Neural cell (in vitro differentiated cells): ENCODE measurements around the gene MED15. TPM values are rescaled to one million over a fixed set of nuclear protein-coding genes. Genes with fewer than 3 reads are reported as not detected.

ENCODE experiments used
- H2AFZ ChIP-seq: fragments of 200-600, 300-800 bp; sonication (generic), shearing (Covaris generic); 2 replicates; pipeline ENCODE4 v1.6.0; 2014; ENCODE audit warnings: low read depth, mild to moderate bottlenecking, antibody characterized with exemption, low read length, moderate library complexity
- H3F3A ChIP-seq: fragments of 200-600 bp; shearing (Covaris generic); 2 replicates; pipeline ENCODE4 v1.6.1; 2016; ENCODE audit warnings: mild to moderate bottlenecking, moderate library complexity, mixed read lengths, antibody characterized with exemption, low read length; ENCODE audit not compliant: insufficient read depth, poor library complexity, severe bottlenecking
- H3K27ac ChIP-seq: fragments of 200-600, 300-800 bp; sonication (generic), shearing (Covaris generic); 2 replicates; pipeline ENCODE4 v1.5.1; 2014; ENCODE audit warnings: mild to moderate bottlenecking, low read length, moderate library complexity
- H3K27me3 ChIP-seq: fragments of 300-800, 200-600 bp; sonication (generic), shearing (Covaris generic); 2 replicates; pipeline ENCODE4 v1.6.0; 2014; ENCODE audit warnings: mild to moderate bottlenecking, low read depth, low read length, moderate library complexity; ENCODE audit not compliant: insufficient read depth
- H3K36me3 ChIP-seq: fragments of 300-800, 200-600 bp; sonication (generic), shearing (Covaris generic); 2 replicates; pipeline ENCODE4 v1.5.1; 2014; ENCODE audit warnings: mild to moderate bottlenecking, antibody characterized with exemption, low read length, moderate library complexity; ENCODE audit not compliant: insufficient read depth
- H3K4me2 ChIP-seq: fragments of 300-800, 200-600 bp; sonication (generic), shearing (Covaris generic); 2 replicates; pipeline ENCODE4 v1.6.0; 2014; ENCODE audit warnings: mild to moderate bottlenecking, low read length
- H3K4me3 ChIP-seq: fragments of 300-800, 200-600 bp; sonication (generic), shearing (Covaris generic); 2 replicates; pipeline ENCODE4 v1.5.1; 2014; ENCODE audit warnings: mild to moderate bottlenecking, low read length, moderate library complexity
- H3K79me2 ChIP-seq: fragments of 200-600 bp; shearing (Covaris generic); replicated peaks from 2 replicates; pipeline ENCODE4 v1.6.0; 2014; ENCODE audit warnings: mild to moderate bottlenecking, low read length, moderate library complexity; ENCODE audit not compliant: insufficient read depth
- H3K9ac ChIP-seq: fragments of 300-800, 200-600 bp; sonication (generic), shearing (Covaris generic); 2 replicates; pipeline ENCODE4 v1.6.1; 2016; ENCODE audit warnings: mild to moderate bottlenecking, low read length, mixed read lengths
- H3K9me2 ChIP-seq: fragments of 200-600 bp; shearing (Covaris generic); 2 replicates; pipeline ENCODE4 v1.6.1; 2016; ENCODE audit warnings: mild to moderate bottlenecking, low read length, mixed read lengths; ENCODE audit not compliant: insufficient read depth
- H3K9me3 ChIP-seq: fragments of 200-600, 300-800 bp; sonication (generic), shearing (Covaris generic); 2 replicates; pipeline ENCODE4 v1.6.1; 2016; ENCODE audit warnings: mild to moderate bottlenecking, mixed run types, low read length, moderate library complexity, mixed read lengths
- H4K20me1 ChIP-seq: fragments of 200-600 bp; shearing (Covaris generic); 2 replicates; pipeline ENCODE4 v1.6.1; 2016; ENCODE audit warnings: mild to moderate bottlenecking, mixed run types; ENCODE audit not compliant: insufficient read depth
- CTCF ChIP-seq: fragments of 450-650 bp; IDR thresholded peaks from 2 replicates; pipeline ENCODE4 v1.5.1; 2014; ENCODE audit warnings: antibody characterized with exemption, mild to moderate bottlenecking, moderate library complexity; ENCODE audit not compliant: poor library complexity, severe bottlenecking
- EP300 ChIP-seq: fragments of 450-650 bp; conservative IDR thresholded peaks from 2 replicates; pipeline ENCODE4 v1.6.1; 2014; ENCODE audit warnings: antibody characterized with exemption, mild to moderate bottlenecking, moderate library complexity; ENCODE audit not compliant: poor library complexity, severe bottlenecking
- EZH2 ChIP-seq: fragments of 200-600, 300-800 bp; shearing (Covaris generic), sonication (generic); IDR thresholded peaks from 2 replicates; pipeline ENCODE4 v1.6.1; 2014; ENCODE audit warnings: antibody characterized with exemption, low read length, borderline replicate concordance, mild to moderate bottlenecking; ENCODE audit not compliant: insufficient read depth, poor library complexity, severe bottlenecking
- MXI1 ChIP-seq: fragments of 450-650 bp; conservative IDR thresholded peaks from 2 replicates; pipeline ENCODE4 v1.6.1; 2014; ENCODE audit warnings: antibody characterized with exemption, mild to moderate bottlenecking; ENCODE audit not compliant: poor library complexity, severe bottlenecking
- POLR2AphosphoS5 ChIP-seq: IDR thresholded peaks from 2 replicates; pipeline ENCODE4 v1.6.1; 2012
- RAD21 ChIP-seq: fragments of 450-650 bp; conservative IDR thresholded peaks from 2 replicates; pipeline ENCODE4 v1.6.1; 2014; ENCODE audit warnings: antibody characterized with exemption, mild to moderate bottlenecking, moderate library complexity
- REST ChIP-seq: IDR thresholded peaks from 2 replicates; pipeline ENCODE4 v1.6.1; 2012; ENCODE audit warnings: borderline replicate concordance
- SMC3 ChIP-seq: fragments of 450-650 bp; conservative IDR thresholded peaks from 2 replicates; pipeline ENCODE4 v1.6.1; 2014; ENCODE audit warnings: antibody characterized with exemption, mild to moderate bottlenecking, moderate library complexity; ENCODE audit not compliant: poor library complexity
- TAF1 ChIP-seq: IDR thresholded peaks from 2 replicates; pipeline ENCODE4 v1.6.1; 2012; ENCODE audit warnings: low read depth
- polyA plus RNA-seq: library from polyadenylated mRNA; depleted of rRNA; stranded (reverse); fragments of >200 nt; gene quantifications from 2 replicates; pipeline ENCODE4 v1.2.3, GENCODE V29; 2014

The MED15 gene
- polyA plus RNA-seq, 1 donor from 2014 or later: 13.2 TPM

- TF ChIP-seq POLR2AphosphoS5 (no peak), SMC3 (no peak), TAF1 (no peak), EP300 (no peak), REST (no peak), CTCF (no peak), EZH2 (no peak), RAD21 (no peak), MXI1 (no peak)
- Histone ChIP-seq H3F3A (no peaks in the 10 kb centered on the region), H3K4me2 (no peak overlapping the region), H3K27ac (no peak overlapping the region), H4K20me1 (no peaks in the 10 kb centered on the region), H3K9me3 (no peaks in the 10 kb centered on the region), H3K27me3 (no peaks in the 10 kb centered on the region), H2AFZ (no peak overlapping the region), H3K9ac (no peak overlapping the region), H3K79me2 (no peaks in the 10 kb centered on the region), H3K4me3 (no peak overlapping the region), H3K36me3 (no peaks in the 10 kb centered on the region), H3K9me2 (no peaks in the 10 kb centered on the region)
Measured at GRCh38 chr22:20600137-20600673, 92.8 kb downstream of the MED15 start.

- Histone ChIP-seq H3K9ac (no peak overlapping the region), H3F3A (no peaks in the 10 kb centered on the region), H3K27ac (no peak overlapping the region), H2AFZ (no peak overlapping the region), H4K20me1 (no peaks in the 10 kb centered on the region), H3K4me3 (no peak overlapping the region), H3K9me2 (no peaks in the 10 kb centered on the region), H3K79me2 (no peaks in the 10 kb centered on the region), H3K9me3 (no peaks in the 10 kb centered on the region), H3K27me3 (no peaks in the 10 kb centered on the region), H3K36me3 (no peaks in the 10 kb centered on the region), H3K4me2 (no peak overlapping the region)
- TF ChIP-seq RAD21: no peak
- no peak for TF ChIP-seq TAF1
- no peak for TF ChIP-seq EP300
- no peak for TF ChIP-seq SMC3
- TF ChIP-seq EZH2: no peak
- no peak for TF ChIP-seq POLR2AphosphoS5
- no peak for TF ChIP-seq REST
- no peak for TF ChIP-seq MXI1
- TF ChIP-seq CTCF: no peak
Measured at GRCh38 chr22:20601308-20601707, 93.9 kb downstream of the MED15 start.
